Neural cell (in vitro differentiated cells): ENCODE measurements around the gene NCOA7. TPM values are rescaled to one million over a fixed set of nuclear protein-coding genes. Genes with fewer than 3 reads are reported as not detected.

Experiments used
- H2AFZ ChIP-seq: fragments of 200-600, 300-800 bp; sonication (generic), shearing (Covaris generic); 2 replicates; pipeline ENCODE4 v1.6.0; 2014; ENCODE audit warnings: low read depth, mild to moderate bottlenecking, antibody characterized with exemption, low read length, moderate library complexity
- H3F3A ChIP-seq: fragments of 200-600 bp; shearing (Covaris generic); 2 replicates; pipeline ENCODE4 v1.6.1; 2016; ENCODE audit warnings: mild to moderate bottlenecking, moderate library complexity, mixed read lengths, antibody characterized with exemption, low read length; ENCODE audit not compliant: insufficient read depth, poor library complexity, severe bottlenecking
- H3K27ac ChIP-seq: fragments of 200-600, 300-800 bp; sonication (generic), shearing (Covaris generic); 2 replicates; pipeline ENCODE4 v1.5.1; 2014; ENCODE audit warnings: mild to moderate bottlenecking, low read length, moderate library complexity
- H3K27me3 ChIP-seq: fragments of 300-800, 200-600 bp; sonication (generic), shearing (Covaris generic); 2 replicates; pipeline ENCODE4 v1.6.0; 2014; ENCODE audit warnings: mild to moderate bottlenecking, low read depth, low read length, moderate library complexity; ENCODE audit not compliant: insufficient read depth
- H3K36me3 ChIP-seq: fragments of 300-800, 200-600 bp; sonication (generic), shearing (Covaris generic); 2 replicates; pipeline ENCODE4 v1.5.1; 2014; ENCODE audit warnings: mild to moderate bottlenecking, antibody characterized with exemption, low read length, moderate library complexity; ENCODE audit not compliant: insufficient read depth
- H3K4me2 ChIP-seq: fragments of 300-800, 200-600 bp; sonication (generic), shearing (Covaris generic); 2 replicates; pipeline ENCODE4 v1.6.0; 2014; ENCODE audit warnings: mild to moderate bottlenecking, low read length
- H3K4me3 ChIP-seq: fragments of 300-800, 200-600 bp; sonication (generic), shearing (Covaris generic); 2 replicates; pipeline ENCODE4 v1.5.1; 2014; ENCODE audit warnings: mild to moderate bottlenecking, low read length, moderate library complexity
- H3K79me2 ChIP-seq: fragments of 200-600 bp; shearing (Covaris generic); replicated peaks from 2 replicates; pipeline ENCODE4 v1.6.0; 2014; ENCODE audit warnings: mild to moderate bottlenecking, low read length, moderate library complexity; ENCODE audit not compliant: insufficient read depth
- H3K9ac ChIP-seq: fragments of 300-800, 200-600 bp; sonication (generic), shearing (Covaris generic); 2 replicates; pipeline ENCODE4 v1.6.1; 2016; ENCODE audit warnings: mild to moderate bottlenecking, low read length, mixed read lengths
- H3K9me2 ChIP-seq: fragments of 200-600 bp; shearing (Covaris generic); 2 replicates; pipeline ENCODE4 v1.6.1; 2016; ENCODE audit warnings: mild to moderate bottlenecking, low read length, mixed read lengths; ENCODE audit not compliant: insufficient read depth
- H3K9me3 ChIP-seq: fragments of 200-600, 300-800 bp; sonication (generic), shearing (Covaris generic); 2 replicates; pipeline ENCODE4 v1.6.1; 2016; ENCODE audit warnings: mild to moderate bottlenecking, mixed run types, low read length, moderate library complexity, mixed read lengths
- H4K20me1 ChIP-seq: fragments of 200-600 bp; shearing (Covaris generic); 2 replicates; pipeline ENCODE4 v1.6.1; 2016; ENCODE audit warnings: mild to moderate bottlenecking, mixed run types; ENCODE audit not compliant: insufficient read depth
- EP300 ChIP-seq: fragments of 450-650 bp; conservative IDR thresholded peaks from 2 replicates; pipeline ENCODE4 v1.6.1; 2014; ENCODE audit warnings: antibody characterized with exemption, mild to moderate bottlenecking, moderate library complexity; ENCODE audit not compliant: poor library complexity, severe bottlenecking
- EZH2 ChIP-seq: fragments of 200-600, 300-800 bp; shearing (Covaris generic), sonication (generic); IDR thresholded peaks from 2 replicates; pipeline ENCODE4 v1.6.1; 2014; ENCODE audit warnings: antibody characterized with exemption, low read length, borderline replicate concordance, mild to moderate bottlenecking; ENCODE audit not compliant: insufficient read depth, poor library complexity, severe bottlenecking
- MXI1 ChIP-seq: fragments of 450-650 bp; conservative IDR thresholded peaks from 2 replicates; pipeline ENCODE4 v1.6.1; 2014; ENCODE audit warnings: antibody characterized with exemption, mild to moderate bottlenecking; ENCODE audit not compliant: poor library complexity, severe bottlenecking
- POLR2AphosphoS5 ChIP-seq: IDR thresholded peaks from 2 replicates; pipeline ENCODE4 v1.6.1; 2012
- RAD21 ChIP-seq: fragments of 450-650 bp; conservative IDR thresholded peaks from 2 replicates; pipeline ENCODE4 v1.6.1; 2014; ENCODE audit warnings: antibody characterized with exemption, mild to moderate bottlenecking, moderate library complexity
- REST ChIP-seq: IDR thresholded peaks from 2 replicates; pipeline ENCODE4 v1.6.1; 2012; ENCODE audit warnings: borderline replicate concordance
- SMC3 ChIP-seq: fragments of 450-650 bp; conservative IDR thresholded peaks from 2 replicates; pipeline ENCODE4 v1.6.1; 2014; ENCODE audit warnings: antibody characterized with exemption, mild to moderate bottlenecking, moderate library complexity; ENCODE audit not compliant: poor library complexity
- TAF1 ChIP-seq: IDR thresholded peaks from 2 replicates; pipeline ENCODE4 v1.6.1; 2012; ENCODE audit warnings: low read depth
- polyA plus RNA-seq: library from polyadenylated mRNA; depleted of rRNA; stranded (reverse); fragments of >200 nt; gene quantifications from 2 replicates; pipeline ENCODE4 v1.2.3, GENCODE V29; 2014
- TF ChIP-seq, protein P1 (sequence below): fragments of 450-650 bp; IDR thresholded peaks from 2 replicates; pipeline ENCODE4 v1.5.1; 2014; ENCODE audit warnings: antibody characterized with exemption, mild to moderate bottlenecking, moderate library complexity; ENCODE audit not compliant: poor library complexity, severe bottlenecking

The NCOA7 gene
- polyA plus RNA-seq, 1 donor from 2014 or later, result 17.1 TPM

- no peak for TF ChIP-seq REST
- TF ChIP-seq RAD21, result no peak
- TF ChIP-seq EZH2, result no peak
- TF ChIP-seq POLR2AphosphoS5, result no peak
- no peak for TF ChIP-seq SMC3
- no peak for TF ChIP-seq MXI1
- TF ChIP-seq EP300, result no peak
- TF ChIP-seq, protein P1, sequence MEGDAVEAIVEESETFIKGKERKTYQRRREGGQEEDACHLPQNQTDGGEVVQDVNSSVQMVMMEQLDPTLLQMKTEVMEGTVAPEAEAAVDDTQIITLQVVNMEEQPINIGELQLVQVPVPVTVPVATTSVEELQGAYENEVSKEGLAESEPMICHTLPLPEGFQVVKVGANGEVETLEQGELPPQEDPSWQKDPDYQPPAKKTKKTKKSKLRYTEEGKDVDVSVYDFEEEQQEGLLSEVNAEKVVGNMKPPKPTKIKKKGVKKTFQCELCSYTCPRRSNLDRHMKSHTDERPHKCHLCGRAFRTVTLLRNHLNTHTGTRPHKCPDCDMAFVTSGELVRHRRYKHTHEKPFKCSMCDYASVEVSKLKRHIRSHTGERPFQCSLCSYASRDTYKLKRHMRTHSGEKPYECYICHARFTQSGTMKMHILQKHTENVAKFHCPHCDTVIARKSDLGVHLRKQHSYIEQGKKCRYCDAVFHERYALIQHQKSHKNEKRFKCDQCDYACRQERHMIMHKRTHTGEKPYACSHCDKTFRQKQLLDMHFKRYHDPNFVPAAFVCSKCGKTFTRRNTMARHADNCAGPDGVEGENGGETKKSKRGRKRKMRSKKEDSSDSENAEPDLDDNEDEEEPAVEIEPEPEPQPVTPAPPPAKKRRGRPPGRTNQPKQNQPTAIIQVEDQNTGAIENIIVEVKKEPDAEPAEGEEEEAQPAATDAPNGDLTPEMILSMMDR, result no peak
- no peak for TF ChIP-seq TAF1
- Histone ChIP-seq H3K36me3 (peaks cover 4% of the 10 kb centered on the region), H3K27ac (no peak overlapping the region), H3K9me3 (no peaks in the 10 kb centered on the region), H3K4me3 (no peak overlapping the region), H4K20me1 (no peaks in the 10 kb centered on the region), H3K79me2 (no peaks in the 10 kb centered on the region), H3K9ac (no peak overlapping the region), H2AFZ (no peak overlapping the region), H3K4me2 (no peak overlapping the region), H3K9me2 (no peaks in the 10 kb centered on the region), H3F3A (no peaks in the 10 kb centered on the region), H3K27me3 (no peaks in the 10 kb centered on the region)
Observed at GRCh38 chr6:125819535-125820326, 29.0 kb downstream of the NCOA7 start.

GRCh38 chr6:125821825-125822281, 31.1 kb downstream of the NCOA7 start:
- Histone ChIP-seq H4K20me1 (no peaks in the 10 kb centered on the region), H3K27me3 (no peaks in the 10 kb centered on the region), H3K9me3 (no peaks in the 10 kb centered on the region), H3K27ac (no peak overlapping the region), H3K9ac (no peak overlapping the region), H2AFZ (no peak overlapping the region), H3K9me2 (no peaks in the 10 kb centered on the region), H3F3A (no peaks in the 10 kb centered on the region), H3K4me2 (no peak overlapping the region), H3K4me3 (no peak overlapping the region), H3K36me3 (no peaks in the 10 kb centered on the region), H3K79me2 (no peaks in the 10 kb centered on the region)
- TF ChIP-seq REST (no peak), POLR2AphosphoS5 (no peak), EP300 (no peak), SMC3 (no peak), EZH2 (no peak), TAF1 (no peak), MXI1 (no peak), RAD21 (no peak)
- TF ChIP-seq, protein P1, result no peak
